SK-N-MC (cell line): Measurements from ENCODE around the gene ARSB.

Experiments
- EZH2 ChIP-seq: fragments of 200-600 bp; sonication (generic); IDR thresholded peaks from one replicate; pipeline ENCODE4 v1.6.1; 2017; ENCODE audit warnings: antibody characterized with exemption
- POLR2AphosphoS5 ChIP-seq: IDR thresholded peaks from 2 replicates; pipeline ENCODE4 v1.6.1; 2012; ENCODE audit warnings: mild to moderate bottlenecking, low read depth, low read length, borderline replicate concordance

DNA sequence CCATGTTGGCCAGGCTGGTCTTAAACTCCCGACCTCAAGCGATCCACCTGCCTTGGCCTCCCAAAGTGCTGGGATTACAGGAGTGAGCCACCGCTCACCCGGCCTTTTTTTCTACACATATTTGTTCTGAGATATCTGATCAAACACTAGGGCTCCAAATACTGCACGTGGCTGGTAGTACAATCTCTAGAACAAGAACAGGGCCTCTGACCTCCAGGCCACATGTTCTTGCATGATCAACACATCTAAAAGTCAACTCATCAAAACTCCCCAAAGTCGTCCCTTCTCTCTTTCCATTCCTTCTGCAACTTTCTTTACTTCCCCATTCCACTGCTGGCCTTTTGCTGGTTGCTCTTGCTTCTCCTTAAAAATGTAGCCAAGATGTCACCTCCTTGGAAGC is 223.3 kb downstream of the ARSB start:
- TF ChIP-seq EZH2 (no peak), POLR2AphosphoS5 (no peak)
